Naive B cell (primary cell): ENCODE results near the gene CHAD. TPM values are rescaled to one million over a fixed set of nuclear protein-coding genes. Genes with fewer than 3 reads are reported as not detected.
A peak's percentile ranks its signal among the peaks of the same experiment; 100 is the strongest.

Experiments used
- ATAC-seq, 2 donors: fragments of 150-1000 bp; cut with Tn5 transposase; 2 replicates each; pipeline ENCODE4 v1.10.0; 2021; ENCODE audit warnings: low read depth in 2 of 2, mild to moderate bottlenecking in 2 of 2, moderate library complexity in 2 of 2
- DNase-seq: peaks from one replicate; pipeline ENCODE4 v3.0.0; 2022
- H3K27ac Mint-ChIP-seq, 6 donors: one replicate each; pipeline ENCODE4 v1.8.0; 2020 to 2022; ENCODE audit warnings: mild to moderate bottlenecking in 6 of 6, mixed read lengths in 6 of 6, moderate library complexity in 5 of 6, inconsistent platforms in 2 of 6
- H3K27me3 Mint-ChIP-seq, 3 donors: one replicate each; pipeline ENCODE4 v1.8.0; 2021 to 2022; ENCODE audit warnings: mixed read lengths in 3 of 3, mild to moderate bottlenecking in 1 of 3
- H3K36me3 Mint-ChIP-seq, 2 donors: one replicate each; pipeline ENCODE4 v1.8.0; 2020 to 2022; ENCODE audit warnings: mixed read lengths in 2 of 2, inconsistent platforms in 1 of 2, mild to moderate bottlenecking in 1 of 2
- H3K4me1 Mint-ChIP-seq, 3 donors: one replicate each; pipeline ENCODE4 v1.8.0; 2020 to 2022; ENCODE audit warnings: mixed read lengths in 3 of 3, inconsistent platforms in 1 of 3, mild to moderate bottlenecking in 1 of 3, moderate library complexity in 1 of 3
- H3K4me3 Mint-ChIP-seq, 8 donors: one replicate each; pipeline ENCODE4 v1.8.0; 2020 to 2022; ENCODE audit warnings: mild to moderate bottlenecking in 8 of 8, mixed read lengths in 8 of 8, moderate library complexity in 8 of 8, inconsistent platforms in 2 of 8
- H3K9me3 Mint-ChIP-seq, 7 donors: one replicate each; pipeline ENCODE4 v1.8.0; 2020 to 2022; ENCODE audit warnings: mixed read lengths in 7 of 7, mild to moderate bottlenecking in 5 of 7, inconsistent platforms in 2 of 7, moderate library complexity in 1 of 7
- polyA plus RNA-seq, 6 donors: library from polyadenylated mRNA; unstranded; fragments of 300-500 nt; fragmentation: Illumina TruSeq; gene quantifications; one replicate each; pipeline ENCODE4 v1.2.3, GENCODE V29; 2021; ENCODE audit warnings: low read depth in 6 of 6

CHAD gene
- polyA plus RNA-seq, 6 donors from 2014 or later = 0.14 to 0.24 (median 0.16) TPM; not detected in 3

- DNase-seq = no peak
- Mint-ChIP-seq H3K27ac (peak overlapping the region in 2 of 6 donors; percentile 29 to 60), H3K4me1 (peaks cover 15 to 19% (median 19%) of the 10 kb centered on the region in 3 donors), H3K9me3 (peaks cover 0 to 2% (median 0%) of the 10 kb centered on the region in 7 donors), H3K27me3 (no peaks in the 10 kb centered on the region), H3K4me3 (peak overlapping the region in 1 of 8 donors; percentile 44), H3K36me3 (no peaks in the 10 kb centered on the region)
- no peak for ATAC-seq
These were observed 14.8 kb downstream of the CHAD start for GRCh38 chr17:50453901-50454300.

- ATAC-seq (peak; percentile 82 to 90), DNase-seq (peak; percentile 14)
- peaks cover 15 to 19% (median 19%) of the 10 kb centered on the region in 3 donors for H3K4me1 Mint-ChIP-seq
- no peaks in the 10 kb centered on the region for H3K27me3 Mint-ChIP-seq
- H3K9me3 Mint-ChIP-seq = peaks cover 0 to 2% (median 0%) of the 10 kb centered on the region in 7 donors
- peak overlapping the region in 7 of 8 donors; percentile 9 to 78 (median 44) for H3K4me3 Mint-ChIP-seq
- H3K27ac Mint-ChIP-seq = peak overlapping the region in 3 of 6 donors; percentile 3 to 71 (median 61)
- H3K36me3 Mint-ChIP-seq = no peaks in the 10 kb centered on the region
These were observed 15.9 kb downstream of the CHAD start for GRCh38 chr17:50452630-50453300.

GRCh38 chr17:50451943-50452629 lies 16.6 kb downstream of the CHAD start:
- H3K27me3 Mint-ChIP-seq = no peaks in the 10 kb centered on the region
- DNase-seq (no peak), ATAC-seq (peak; percentile 30 to 36)
- H3K4me1 Mint-ChIP-seq = peaks cover 15 to 19% (median 19%) of the 10 kb centered on the region in 3 donors
- H3K27ac Mint-ChIP-seq = peak overlapping the region in 5 of 6 donors; percentile 14 to 82 (median 61)
- no peaks in the 10 kb centered on the region for H3K36me3 Mint-ChIP-seq
- H3K4me3 Mint-ChIP-seq = peak overlapping the region in 7 of 8 donors; percentile 9 to 78 (median 44)
- H3K9me3 Mint-ChIP-seq = peaks cover 0 to 2% (median 0%) of the 10 kb centered on the region in 7 donors

- DNase-seq (no peak), ATAC-seq (no peak)
- no peaks in the 10 kb centered on the region for H3K27me3 Mint-ChIP-seq
- H3K27ac Mint-ChIP-seq = no peak overlapping the region
- H3K36me3 Mint-ChIP-seq = no peaks in the 10 kb centered on the region
- no peak overlapping the region for H3K4me3 Mint-ChIP-seq
- peaks cover 0 to 2% (median 0%) of the 10 kb centered on the region in 7 donors for H3K9me3 Mint-ChIP-seq
- peaks cover 14 to 23% (median 17%) of the 10 kb centered on the region in 3 donors for H3K4me1 Mint-ChIP-seq
These were observed 20.0 kb downstream of the CHAD start for GRCh38 chr17:50448643-50449042.

GRCh38 chr17:50447870-50448595 lies 20.6 kb downstream of the CHAD start:
- H3K27ac Mint-ChIP-seq = peak overlapping the region in 1 of 6 donors; percentile 13
- H3K4me3 Mint-ChIP-seq = no peak overlapping the region
- no peaks in the 10 kb centered on the region for H3K36me3 Mint-ChIP-seq

GRCh38 chr17:50445730-50446325 lies 22.9 kb downstream of the CHAD start:
- Mint-ChIP-seq H3K4me3 (no peak overlapping the region), H3K4me1 (peaks cover 0 to 6% (median 0%) of the 10 kb centered on the region in 3 donors), H3K36me3 (no peaks in the 10 kb centered on the region), H3K9me3 (peaks cover 0 to 2% (median 0%) of the 10 kb centered on the region in 7 donors), H3K27me3 (no peaks in the 10 kb centered on the region), H3K27ac (peak overlapping the region in 1 of 6 donors; percentile 82)
- no peak for ATAC-seq
- no peak for DNase-seq

More at GRCh38 chr17:50447870-50448595, 20.6 kb downstream of the CHAD start:
- no peak for DNase-seq
- ATAC-seq = no peak
- peaks cover 10 to 16% (median 11%) of the 10 kb centered on the region in 3 donors for H3K4me1 Mint-ChIP-seq
- H3K9me3 Mint-ChIP-seq = peaks cover 0 to 2% (median 0%) of the 10 kb centered on the region in 7 donors
- no peaks in the 10 kb centered on the region for H3K27me3 Mint-ChIP-seq

- Mint-ChIP-seq H3K27ac (no peak overlapping the region), H3K27me3 (no peaks in the 10 kb centered on the region), H3K4me3 (no peak overlapping the region), H3K4me1 (peaks cover 2 to 10% (median 3%) of the 10 kb centered on the region in 3 donors), H3K36me3 (no peaks in the 10 kb centered on the region), H3K9me3 (no peaks in the 10 kb centered on the region)
- DNase-seq = no peak
- ATAC-seq = no peak
These were observed 23.6 kb downstream of the CHAD start for GRCh38 chr17:50444841-50445715.

- no peak overlapping the region for H3K27ac Mint-ChIP-seq
- no peaks in the 10 kb centered on the region for H3K27me3 Mint-ChIP-seq
These were observed 25.1 kb downstream of the CHAD start for GRCh38 chr17:50443505-50443974.

GRCh38 chr17:50440838-50441829 lies 27.5 kb downstream of the CHAD start:
- H3K27ac Mint-ChIP-seq = peak overlapping the region in 1 of 6 donors; percentile 47
- no peak for DNase-seq
- no peak overlapping the region for H3K4me3 Mint-ChIP-seq
- no peaks in the 10 kb centered on the region for H3K27me3 Mint-ChIP-seq
- peaks cover 0 to 4% of the 10 kb centered on the region in 2 donors for H3K36me3 Mint-ChIP-seq
- H3K9me3 Mint-ChIP-seq = no peaks in the 10 kb centered on the region
- ATAC-seq = no peak
- H3K4me1 Mint-ChIP-seq = peaks cover 2 to 4% (median 3%) of the 10 kb centered on the region in 3 donors

More at GRCh38 chr17:50443505-50443974, 25.1 kb downstream of the CHAD start:
- Mint-ChIP-seq H3K36me3 (peaks cover 0 to 4% of the 10 kb centered on the region in 2 donors), H3K4me1 (peaks cover 2 to 10% (median 3%) of the 10 kb centered on the region in 3 donors), H3K9me3 (no peaks in the 10 kb centered on the region), H3K4me3 (no peak overlapping the region)
- DNase-seq (no peak), ATAC-seq (no peak)

- Mint-ChIP-seq H3K4me1 (peaks cover 2 to 4% (median 3%) of the 10 kb centered on the region in 3 donors), H3K9me3 (no peaks in the 10 kb centered on the region), H3K4me3 (peak overlapping the region in 2 of 8 donors; percentile 35 to 47), H3K36me3 (peaks cover 0 to 4% of the 10 kb centered on the region in 2 donors), H3K27me3 (no peaks in the 10 kb centered on the region), H3K27ac (peak overlapping the region in 1 of 6 donors; percentile 47)
- no peak for ATAC-seq
- DNase-seq = no peak
These were observed 28.4 kb downstream of the CHAD start for GRCh38 chr17:50440172-50440837.

- H3K27me3 Mint-ChIP-seq = no peaks in the 10 kb centered on the region
These were observed 29.7 kb downstream of the CHAD start for GRCh38 chr17:50439008-50439407.

More at GRCh38 chr17:50439008-50439407, 29.7 kb downstream of the CHAD start:
- no peaks in the 10 kb centered on the region for H3K9me3 Mint-ChIP-seq
- DNase-seq = no peak
- peak overlapping the region in 1 of 6 donors; percentile 9 for H3K27ac Mint-ChIP-seq
- peaks cover 2 to 4% (median 3%) of the 10 kb centered on the region in 3 donors for H3K4me1 Mint-ChIP-seq
- H3K36me3 Mint-ChIP-seq = peaks cover 0 to 4% of the 10 kb centered on the region in 2 donors
- no peak overlapping the region for H3K4me3 Mint-ChIP-seq
- no peak for ATAC-seq
